GM19035 (cell line): Measurements from ENCODE around the gene ATP2C2.
"Not testable (repeated sequence)": the region's sequence is repeated elsewhere in the genome, so short reads cannot be mapped to it uniquely, and the experiment has no call there.

Source experiments
- ATAC-seq: cut with Tn5 transposase; IDR thresholded peaks from one replicate; pipeline ENCODE4 v1.9.1; 2021; ENCODE audit not compliant: unreplicated experiment

The ATP2C2 gene

GRCh38 chr16:84339766-84340165 lies 28.6 kb upstream of the ATP2C2 start:
- no peak for ATAC-seq

- ATAC-seq, result no peak
These were observed 27.9 kb upstream of the ATP2C2 start for GRCh38 chr16:84340325-84341040.

GRCh38 chr16:84341528-84342295 lies 26.6 kb upstream of the ATP2C2 start:
- no peak for ATAC-seq

- not testable (repeated sequence) for ATAC-seq
These were observed 24.5 kb upstream of the ATP2C2 start for GRCh38 chr16:84343800-84344199.

GRCh38 chr16:84344781-84345180 lies 23.6 kb upstream of the ATP2C2 start:
- no peak for ATAC-seq

GRCh38 chr16:84347161-84347560 lies 21.2 kb upstream of the ATP2C2 start:
- ATAC-seq, result no peak

GRCh38 chr16:84348386-84348888 lies 19.9 kb upstream of the ATP2C2 start:
- no peak for ATAC-seq

- no peak for ATAC-seq
These were observed 18.3 kb upstream of the ATP2C2 start for GRCh38 chr16:84349862-84350684.

GRCh38 chr16:84350685-84351400 lies 17.5 kb upstream of the ATP2C2 start:
- ATAC-seq, result no peak

GRCh38 chr16:84351630-84352029 lies 16.7 kb upstream of the ATP2C2 start:
- ATAC-seq, result no peak

GRCh38 chr16:84354306-84354705 lies 14.0 kb upstream of the ATP2C2 start:
- ATAC-seq, result no peak

- ATAC-seq, result no peak
These were observed 13.2 kb upstream of the ATP2C2 start for GRCh38 chr16:84355149-84355548.

- no peak for ATAC-seq
These were observed 12.2 kb upstream of the ATP2C2 start for GRCh38 chr16:84356176-84356575.

GRCh38 chr16:84356591-84357116 lies 11.7 kb upstream of the ATP2C2 start:
- ATAC-seq, result no peak

- no peak for ATAC-seq
These were observed 11.1 kb upstream of the ATP2C2 start for GRCh38 chr16:84357191-84357651.

GRCh38 chr16:84358601-84359295 lies 9.6 kb upstream of the ATP2C2 start:
- ATAC-seq, result no peak

- no peak for ATAC-seq
These were observed 9.0 kb upstream of the ATP2C2 start for GRCh38 chr16:84359326-84359725.

GRCh38 chr16:84360170-84360569 lies 8.2 kb upstream of the ATP2C2 start:
- no peak for ATAC-seq

GRCh38 chr16:84360748-84361147 lies 7.6 kb upstream of the ATP2C2 start:
- ATAC-seq, result no peak

GRCh38 chr16:84361546-84361945 lies 6.8 kb upstream of the ATP2C2 start:
- ATAC-seq, result no peak
